ENCODE data around the gene LIG4.

Gene LIG4

DNA sequence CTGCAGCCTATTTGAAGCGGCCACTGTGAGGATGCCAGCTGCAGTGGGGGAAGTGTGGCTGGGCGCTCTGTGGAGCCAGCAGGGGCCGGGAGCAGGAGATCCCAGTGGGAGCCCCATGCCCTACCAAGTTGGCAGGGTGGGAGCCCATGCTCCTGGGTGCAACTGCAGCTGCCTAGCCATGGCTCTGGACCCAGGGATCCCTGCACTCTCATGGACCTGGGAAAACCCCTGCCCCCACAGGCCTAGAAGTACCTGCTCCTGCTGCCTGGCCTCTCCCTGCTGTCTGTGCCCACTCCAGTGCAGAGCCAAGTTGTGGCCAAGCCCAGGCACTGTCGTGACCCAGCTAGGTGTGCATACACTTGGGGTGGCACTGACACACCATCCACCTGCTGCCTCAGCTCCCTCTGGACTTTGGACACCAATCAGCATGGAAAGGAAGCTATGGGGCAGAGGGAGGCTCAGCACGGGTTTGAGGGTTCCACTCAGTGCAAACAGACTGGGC, 20.9 kb downstream of the LIG4 start:
- DNase-seq (ENCODE audit: low read depth) = no peak

DNA sequence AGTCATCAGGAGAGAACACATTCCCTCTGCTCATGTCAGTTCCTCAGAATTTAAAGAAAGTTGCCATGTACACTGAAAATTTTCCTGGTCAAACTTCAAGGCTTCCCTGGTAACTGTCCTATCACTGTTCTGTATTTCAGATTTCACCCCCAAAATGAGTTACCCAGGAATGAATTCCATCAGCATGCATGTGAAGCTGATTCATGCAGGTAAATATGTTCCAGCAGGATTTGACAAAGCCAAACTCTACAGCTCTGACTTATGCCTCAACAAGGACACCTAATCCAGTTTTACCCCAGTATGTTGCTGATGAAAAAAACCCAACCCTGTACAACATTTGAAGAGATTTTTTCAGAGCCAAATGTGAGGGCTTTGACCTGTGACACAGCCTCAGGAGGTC, 21.5 kb downstream of the LIG4 start:
- DNase-seq (ENCODE audit: low read depth) = no peak

DNA sequence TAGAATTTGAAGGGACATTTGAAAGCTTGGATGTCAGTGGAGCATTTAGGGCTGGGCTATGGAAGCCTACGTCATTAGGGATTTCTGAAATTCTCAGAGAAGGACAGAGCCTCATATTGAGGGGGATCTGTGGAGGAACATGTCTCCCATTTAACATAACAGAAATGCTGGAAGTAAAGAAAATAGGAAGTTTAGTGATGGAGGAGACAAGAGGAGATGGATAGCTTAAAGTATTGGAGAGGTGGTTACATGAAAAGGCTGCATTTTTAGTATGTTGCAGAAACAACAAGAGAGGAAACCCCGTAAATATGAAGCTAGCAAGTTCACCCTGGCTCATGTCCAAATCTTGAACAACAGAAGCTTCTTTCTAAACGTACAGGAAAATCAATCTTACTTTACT, 24.4 kb downstream of the LIG4 start:
- DNase-seq (ENCODE audit: low read depth) = no peak

DNA sequence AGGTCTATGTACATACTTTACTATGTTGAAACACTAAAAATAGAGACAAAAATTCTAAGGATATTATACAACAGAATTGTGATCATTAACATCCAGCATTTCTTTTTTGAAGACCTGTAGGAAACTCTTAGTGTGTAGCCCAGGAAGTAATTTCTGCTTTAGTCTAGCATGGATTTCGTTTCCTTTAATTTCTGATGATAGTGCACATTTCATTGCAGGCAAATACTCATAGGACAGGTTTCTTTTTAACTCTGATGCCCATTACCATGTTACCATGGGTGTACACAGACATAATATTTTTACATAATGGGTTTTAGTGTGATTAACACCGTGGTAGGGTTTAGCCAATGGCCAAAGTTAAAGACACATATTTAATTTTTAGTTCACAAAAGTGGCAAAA, 27.1 kb downstream of the LIG4 start:
- no peak for DNase-seq (ENCODE audit: low read depth)

DNA sequence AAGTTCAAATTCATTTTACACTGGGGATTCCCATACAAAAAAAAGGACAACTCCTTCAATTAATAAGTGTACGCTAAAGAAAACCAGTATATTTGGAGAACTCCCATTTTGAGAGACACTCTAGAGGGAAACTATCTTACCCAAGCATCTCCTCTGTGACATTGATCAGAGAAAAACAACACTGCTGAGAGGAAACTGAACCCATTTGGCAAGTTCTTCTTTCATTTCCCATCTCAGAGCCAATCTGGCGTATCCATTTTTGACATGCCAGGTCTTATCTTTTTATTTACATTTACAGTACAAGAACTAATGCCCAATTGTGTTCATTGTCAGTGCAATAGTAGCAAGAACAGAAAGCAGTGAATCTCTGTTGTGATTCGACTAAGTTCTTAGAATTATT, 30.1 kb downstream of the LIG4 start:
- no peak for DNase-seq (ENCODE audit: low read depth)

DNA sequence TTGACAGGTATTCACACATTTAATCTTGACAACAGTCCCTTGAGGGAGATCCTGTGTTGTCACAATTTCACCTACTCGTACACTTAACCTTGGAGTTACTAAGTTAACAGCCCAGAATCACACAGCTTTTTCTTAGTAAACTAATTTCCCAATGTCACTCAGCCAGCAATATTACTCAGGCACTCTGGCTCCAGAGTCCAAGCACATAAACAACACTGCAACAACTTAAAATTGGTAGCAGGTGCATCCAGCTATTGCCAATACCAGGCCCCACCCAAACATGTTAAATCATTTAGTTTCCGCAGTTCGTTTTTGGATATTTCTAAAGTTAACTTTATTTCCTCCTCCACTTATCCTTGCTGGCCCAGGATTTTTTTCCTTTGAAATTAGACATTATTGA, 32.7 kb downstream of the LIG4 start:
- DNase-seq (ENCODE audit: low read depth) = no peak

DNA sequence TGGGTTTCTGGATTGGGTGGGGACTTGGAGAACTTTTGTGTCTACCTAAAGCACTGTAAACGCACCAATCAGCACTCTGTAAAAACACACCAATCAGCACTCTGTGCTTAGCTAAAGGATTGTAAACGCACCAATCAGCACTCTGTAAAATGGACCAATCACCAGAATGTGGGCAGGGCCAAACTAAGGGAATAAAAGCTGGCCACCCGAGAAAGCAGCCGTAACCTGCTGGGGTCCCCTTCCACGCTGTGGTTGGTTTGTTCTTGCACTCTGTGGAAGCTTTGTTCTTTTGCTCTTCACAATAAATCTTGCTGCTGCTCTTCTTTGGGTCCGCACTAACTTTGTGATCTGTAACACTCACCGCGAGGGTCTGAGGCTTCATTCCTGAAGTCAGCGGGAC, 37.3 kb downstream of the LIG4 start:
- no peak for DNase-seq (ENCODE audit: low read depth)

DNA sequence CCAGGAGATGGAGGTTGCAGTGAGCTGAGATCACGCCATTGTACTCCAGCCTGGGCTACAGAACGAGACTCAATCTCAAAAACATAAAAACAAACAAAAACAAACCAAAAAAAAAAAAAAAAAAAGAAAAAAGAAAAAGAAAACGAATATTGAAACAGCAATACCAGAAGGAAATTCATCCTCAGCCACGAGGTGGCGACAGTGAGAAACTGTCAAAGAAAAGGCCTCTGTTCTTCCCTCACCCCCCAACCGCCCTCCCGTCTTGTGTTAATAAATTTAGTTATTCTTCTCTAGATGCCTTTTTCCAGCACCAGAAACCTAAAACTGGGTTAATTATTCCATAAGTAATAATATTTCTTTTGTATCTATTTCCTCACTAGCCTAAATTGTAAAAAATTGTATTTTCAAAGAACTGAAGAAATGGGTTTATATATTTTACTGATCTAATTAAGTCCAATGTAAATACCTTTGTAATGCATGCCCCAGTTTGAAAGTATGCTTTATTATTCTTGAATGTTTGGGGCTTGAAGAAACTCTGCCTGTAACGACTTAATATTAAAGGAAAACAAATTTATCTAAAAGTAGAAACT, 38.6 kb downstream of the LIG4 start:
- DNase-seq (ENCODE audit: low read depth) = peak; percentile 32

DNA sequence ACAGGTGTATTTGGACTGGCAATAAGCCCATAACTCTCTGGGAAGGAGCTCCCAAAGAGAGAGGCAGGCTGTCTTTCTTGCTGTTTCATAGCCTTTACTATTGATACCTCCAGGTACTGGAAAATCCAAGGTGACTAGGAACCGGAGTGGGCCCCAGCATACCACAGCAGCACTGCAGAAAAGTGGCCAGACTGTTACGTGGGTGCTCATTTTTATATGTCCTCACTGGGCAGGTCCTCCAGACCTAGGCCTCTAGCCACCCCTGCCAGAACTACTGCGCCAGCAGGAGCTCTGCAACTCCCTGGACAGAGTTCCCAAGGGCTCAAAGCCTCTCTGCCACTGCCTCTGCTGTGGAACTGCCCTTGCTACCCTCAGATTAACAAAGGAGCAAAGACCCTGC, 46.4 kb downstream of the LIG4 start:
- no peak for DNase-seq (ENCODE audit: low read depth)

DNA sequence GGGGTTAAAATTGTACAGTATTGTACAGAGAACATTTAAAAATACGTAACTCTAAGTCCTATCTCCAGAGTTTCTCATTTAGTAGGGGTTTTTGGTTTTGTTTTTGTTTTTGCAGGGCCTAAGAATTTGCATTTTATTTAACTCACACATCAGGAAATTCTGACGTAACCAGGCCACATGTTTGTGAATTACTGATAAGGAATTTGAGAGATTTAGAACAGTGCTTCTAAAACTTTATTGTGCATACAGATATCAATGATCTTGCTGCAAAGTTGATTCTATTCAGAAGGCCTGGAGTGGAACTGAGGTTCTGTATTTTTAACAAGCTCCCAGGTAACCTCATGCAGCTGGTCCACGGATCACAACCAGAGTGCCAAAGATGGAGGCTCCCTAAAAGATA, 49.3 kb downstream of the LIG4 start:
- DNase-seq (ENCODE audit: low read depth) = no peak

DNA sequence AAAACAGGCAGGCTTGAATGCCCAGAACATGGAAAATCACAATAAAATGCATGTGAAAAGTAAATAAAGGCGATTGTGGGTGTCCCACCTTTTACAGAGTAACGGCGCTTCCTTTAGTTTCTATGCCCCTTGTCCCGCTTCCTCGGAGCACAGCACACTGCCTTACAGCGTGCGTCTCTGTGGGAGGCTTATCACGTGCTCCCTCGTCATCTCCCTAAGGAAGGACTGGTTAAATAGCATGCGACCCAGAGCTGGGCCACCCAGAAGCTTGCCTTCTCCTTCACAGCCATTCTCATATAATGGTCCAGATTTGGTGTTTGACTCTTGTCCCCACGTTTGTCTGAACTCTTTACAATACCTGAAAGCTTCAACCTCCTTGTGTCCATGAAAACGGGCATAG, 56.6 kb downstream of the LIG4 start:
- no peak for DNase-seq (ENCODE audit: low read depth)

All from stimulated activated CD8-positive, alpha-beta memory T cell treated with anti-CD3 and anti-CD28 coated beads, Interleukin-15, amount 100 ng/mL, for 1 hour (primary cell).